ENCODE measurements around the gene BCL2L13.
A peak's percentile ranks its signal among the peaks of the same experiment; 100 is the strongest.

BCL2L13 gene

DNA sequence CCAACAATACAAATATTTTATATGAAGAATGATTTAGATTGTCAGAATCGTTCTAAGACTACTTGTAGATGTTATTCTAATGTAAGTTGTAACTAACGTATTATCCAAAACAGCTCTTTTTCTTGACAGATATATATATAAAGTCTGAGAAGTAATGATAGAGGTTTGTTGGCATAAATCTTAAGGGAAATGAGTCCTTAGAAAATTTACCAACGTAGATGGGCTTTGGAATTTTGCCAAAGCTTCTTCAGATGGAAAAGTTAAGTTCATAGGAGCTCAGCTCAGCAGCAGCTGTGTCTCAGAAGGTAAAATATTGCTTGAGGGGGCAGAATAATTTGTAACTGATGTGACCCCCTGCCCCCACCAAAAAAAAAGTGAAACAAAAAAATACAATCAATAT is 69.0 kb downstream of the BCL2L13 start:
- TF ChIP-seq CTCF (conservative IDR thresholded peaks at IDR 0.05; ENCODE audit: control insufficient read depth, insufficient read depth, low read depth, low read length), result no peak
- DNase-seq (ENCODE audit: low read depth), result peak; percentile 54
- H3K4me3 ChIP-seq (ENCODE audit: control insufficient read depth, low read depth, low read length), result peak overlapping the region; percentile 56

DNA sequence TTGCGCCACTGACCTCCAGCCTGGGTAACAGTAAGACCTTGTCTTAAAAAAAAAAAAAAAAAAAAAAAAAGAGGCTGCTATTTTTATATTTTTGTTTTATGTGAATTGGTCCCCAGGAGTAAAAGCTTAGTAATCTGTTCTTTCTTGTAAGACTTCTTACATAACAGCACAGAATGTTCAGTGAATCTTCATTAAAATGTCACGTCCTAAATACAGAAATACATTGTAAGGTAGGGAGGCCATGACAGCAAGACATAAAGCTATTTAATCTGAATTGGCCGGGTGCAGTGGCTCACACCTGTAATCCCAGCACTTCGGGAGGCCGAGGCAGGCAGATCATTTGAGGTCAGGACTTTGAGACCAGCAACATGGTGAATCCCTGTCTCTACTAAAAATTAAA is 71.5 kb downstream of the BCL2L13 start:
- DNase-seq (ENCODE audit: low read depth), result no peak
- TF ChIP-seq CTCF (conservative IDR thresholded peaks at IDR 0.05; ENCODE audit: control insufficient read depth, insufficient read depth, low read depth, low read length), result no peak
- no peak overlapping the region for H3K4me3 ChIP-seq (ENCODE audit: control insufficient read depth, low read depth, low read length)

DNA sequence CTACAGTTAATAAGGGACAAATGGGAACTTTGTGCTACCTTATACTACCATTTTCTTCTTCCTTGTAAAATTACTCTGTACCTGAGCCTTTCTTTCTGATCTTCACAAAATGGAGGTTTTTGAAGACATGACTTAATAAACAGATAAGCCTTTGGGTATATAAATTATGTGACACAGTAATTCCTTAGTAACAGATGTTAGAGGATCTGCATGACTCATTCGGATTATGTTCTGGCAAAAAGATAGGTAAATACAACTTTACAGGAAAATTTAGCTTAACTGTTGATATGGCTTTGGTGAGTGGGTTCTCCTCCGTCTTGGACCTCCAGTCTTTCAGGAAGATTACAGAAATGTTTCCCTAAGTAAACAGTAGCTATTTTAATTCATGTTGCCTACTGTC is 73.9 kb downstream of the BCL2L13 start:
- peak; percentile 62 for DNase-seq (ENCODE audit: low read depth)
- TF ChIP-seq CTCF (conservative IDR thresholded peaks at IDR 0.05; ENCODE audit: control insufficient read depth, insufficient read depth, low read depth, low read length), result no peak
- no peak overlapping the region for H3K4me3 ChIP-seq (ENCODE audit: control insufficient read depth, low read depth, low read length)

DNA sequence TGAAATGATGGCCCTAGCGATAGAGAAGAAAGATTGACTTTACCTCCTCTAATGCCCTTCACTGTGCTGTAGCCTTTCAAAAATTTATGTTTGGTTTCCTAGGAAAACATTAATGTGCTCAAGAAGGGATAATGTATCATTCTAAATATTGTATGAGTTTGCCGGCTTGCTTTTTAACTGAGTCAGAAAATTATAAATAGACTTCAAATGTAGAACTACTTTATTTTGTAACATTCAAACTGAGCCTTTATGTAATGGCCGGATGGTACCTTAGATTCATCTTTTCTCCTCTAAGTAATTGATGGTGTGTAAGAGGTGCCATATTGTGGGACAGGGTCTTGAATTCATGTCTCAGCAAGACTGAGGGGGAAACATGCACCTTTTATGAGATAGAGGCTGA is 78.0 kb downstream of the BCL2L13 start:
- TF ChIP-seq CTCF (conservative IDR thresholded peaks at IDR 0.05; ENCODE audit: control insufficient read depth, insufficient read depth, low read depth, low read length), result no peak
- H3K4me3 ChIP-seq (ENCODE audit: control insufficient read depth, low read depth, low read length), result no peak overlapping the region
- DNase-seq (ENCODE audit: low read depth), result no peak

- DNase-seq (ENCODE audit: low read depth), result peak; percentile 28
- no peak overlapping the region for H3K4me3 ChIP-seq (ENCODE audit: control insufficient read depth, low read depth, low read length)
- no peak for TF ChIP-seq CTCF (conservative IDR thresholded peaks at IDR 0.05; ENCODE audit: control insufficient read depth, insufficient read depth, low read depth, low read length)
Observed at GRCh38 chr22:17717708-17718107, 79.2 kb downstream of the BCL2L13 start.

- no peak overlapping the region for H3K4me3 ChIP-seq (ENCODE audit: control insufficient read depth, low read depth, low read length)
- DNase-seq (ENCODE audit: low read depth), result no peak
- no peak for TF ChIP-seq CTCF (conservative IDR thresholded peaks at IDR 0.05; ENCODE audit: control insufficient read depth, insufficient read depth, low read depth, low read length)
Observed at GRCh38 chr22:17719911-17720310, 81.4 kb downstream of the BCL2L13 start.

DNA sequence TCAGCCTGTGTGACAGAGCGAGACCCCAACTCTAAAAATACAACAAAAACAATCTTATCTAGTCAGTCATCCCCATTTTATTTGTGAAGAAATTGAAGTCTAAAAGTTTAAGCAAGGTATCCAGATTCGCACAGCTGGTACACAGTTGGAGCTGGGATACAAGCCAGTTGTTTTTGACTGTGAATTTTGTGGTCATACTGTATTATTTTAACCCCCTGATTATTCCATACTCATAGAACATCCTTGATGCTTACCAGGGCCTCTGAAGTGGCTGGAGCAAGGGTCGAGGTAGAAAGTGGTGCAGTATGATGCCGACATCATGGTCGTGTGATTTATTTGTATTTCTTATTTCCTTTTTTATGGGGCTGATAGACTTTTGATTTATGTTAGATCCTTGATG is 85.7 kb downstream of the BCL2L13 start:
- no peak overlapping the region for H3K4me3 ChIP-seq (ENCODE audit: control insufficient read depth, low read depth, low read length)
- TF ChIP-seq CTCF (conservative IDR thresholded peaks at IDR 0.05; ENCODE audit: control insufficient read depth, insufficient read depth, low read depth, low read length), result no peak
- peak; percentile 48 for DNase-seq (ENCODE audit: low read depth)
